Activated CD4-positive, alpha-beta T cell treated with anti-CD3 and anti-CD28 coated beads for 36 hours (primary cell): ENCODE measurements around the gene ABCC4. TPM values are rescaled to one million over a fixed set of nuclear protein-coding genes. Genes with fewer than 3 reads are reported as not detected.
"Not testable (repeated sequence)": the region's sequence is repeated elsewhere in the genome, so short reads cannot be mapped to it uniquely, and the experiment has no call there.

Experiments
- ATAC-seq: fragments of 200-7000 bp; cut with Tn5 transposase; one replicate; pipeline ENCODE4 v1.10.0; 2021; ENCODE audit warnings: mild to moderate bottlenecking, moderate library complexity
- CTCF ChIA-PET: fragments of 350-600 bp; sonication (Branson Sonifier 250); formaldehyde crosslinking; loops from one replicate; lab custom pipeline; 2021; ENCODE audit warnings: antibody characterized with exemption; lab: Charles Lee
- POLR2A ChIA-PET: fragments of 350-600 bp; sonication (Branson Sonifier 250); formaldehyde crosslinking; loops from one replicate; lab custom pipeline; 2021; ENCODE audit warnings: antibody characterized with exemption, inconsistent platforms; lab: Charles Lee
- DNase-seq: peaks from one replicate; pipeline ENCODE4 v3.0.0-alpha.2; 2020
- H3K27ac Mint-ChIP-seq: one replicate; pipeline ENCODE4 v1.8.0; 2021; ENCODE audit warnings: mixed read lengths
- H3K27me3 Mint-ChIP-seq: one replicate; pipeline ENCODE4 v1.8.0; 2021; ENCODE audit warnings: mixed read lengths
- H3K36me3 Mint-ChIP-seq: one replicate; pipeline ENCODE4 v1.8.0; 2021; ENCODE audit warnings: low read depth, mixed read lengths
- H3K4me1 Mint-ChIP-seq: one replicate; pipeline ENCODE4 v1.8.0; 2021; ENCODE audit warnings: mixed read lengths
- H3K4me3 Mint-ChIP-seq: one replicate; pipeline ENCODE4 v1.8.0; 2021; ENCODE audit warnings: mild to moderate bottlenecking, moderate library complexity, mixed read lengths
- H3K9me3 Mint-ChIP-seq: one replicate; pipeline ENCODE4 v1.8.0; 2021; ENCODE audit warnings: low read depth, mixed read lengths
- intact Hi-C, 2 experiments: fragments of 100-400 bp; cut with DNase I in 1 of 2; cut with micrococcal nuclease in 1 of 2; formaldehyde crosslinking; loops; one replicate each; pipeline versions ENCODE4 v1.14.2 to v1.15.1; 2022 to 2024; cut with DNase I, micrococcal nuclease
- total RNA-seq, 2 experiments: library from RNA; stranded (reverse); gene quantifications; one replicate each; pipeline ENCODE4 v1.2.3, GENCODE V29; 2021

Gene ABCC4
- total RNA-seq, 2 experiments from 2014 or later = 9.0 to 9.5 TPM

DNA sequence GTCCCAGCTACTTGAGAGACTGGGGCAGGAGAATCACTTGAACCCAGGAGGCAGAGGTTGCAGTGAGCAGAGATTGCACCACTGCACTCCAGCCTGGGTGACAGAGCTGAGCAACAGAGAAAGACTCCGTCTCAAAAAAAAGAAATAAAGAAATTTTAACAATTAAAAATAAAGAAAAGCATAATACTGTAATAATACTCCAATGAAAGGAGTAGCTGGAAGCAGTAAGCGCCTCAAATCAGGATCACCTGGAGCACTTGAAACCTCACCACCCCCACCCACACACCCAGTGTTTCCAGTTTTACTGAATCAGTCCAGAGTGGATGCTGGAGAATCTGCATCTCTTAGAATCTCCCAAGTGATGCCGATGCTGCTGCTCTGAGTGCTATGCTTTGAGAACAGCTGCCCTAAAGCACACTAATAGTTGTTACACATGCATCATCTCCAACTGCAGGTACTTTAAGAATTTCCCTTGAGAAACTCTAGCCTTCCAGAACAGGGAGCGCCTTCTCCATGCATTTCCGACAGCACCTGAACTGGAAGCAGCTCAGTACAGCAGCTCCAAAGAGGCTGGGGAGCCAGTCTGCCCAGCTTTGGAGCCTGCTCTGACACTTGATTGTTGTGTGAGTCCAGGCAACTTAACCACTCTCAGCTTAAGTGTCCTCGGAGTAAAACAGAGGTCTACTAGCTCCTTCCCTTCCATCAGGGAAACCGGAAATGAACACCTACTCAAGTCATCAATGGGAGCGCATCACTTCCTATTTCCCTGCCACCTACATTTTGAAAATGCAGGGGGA, 2.9 kb downstream of the ABCC4 start:
- H3K27me3 Mint-ChIP-seq = peaks cover 8% of the 10 kb centered on the region
- intact Hi-C loops = loop anchor here in 1 of 2 experiments (5.0 kb wide), 1 partner anchor 179 kb away; no protein-coding TSS in a partner anchor
- ChIA-PET CTCF (interaction anchor here (0.8 to 2.2 kb wide), 4 partner anchors 9 to 106 kb away, joined by 3 to 19 read pairs (median 10); no protein-coding TSS in a partner anchor), POLR2A (interaction anchor here (0.6 kb wide), 1 partner anchor 17 kb away, joined by 5 read pairs; no protein-coding TSS in a partner anchor)
- no peak overlapping the region for H3K4me3 Mint-ChIP-seq
- ATAC-seq (no peak), DNase-seq (no peak)
- H3K4me1 Mint-ChIP-seq = peaks cover 43% of the 10 kb centered on the region
- no peaks in the 10 kb centered on the region for H3K9me3 Mint-ChIP-seq
- peaks cover 5% of the 10 kb centered on the region for H3K36me3 Mint-ChIP-seq
- peak overlapping the region; percentile 26 for H3K27ac Mint-ChIP-seq

DNA sequence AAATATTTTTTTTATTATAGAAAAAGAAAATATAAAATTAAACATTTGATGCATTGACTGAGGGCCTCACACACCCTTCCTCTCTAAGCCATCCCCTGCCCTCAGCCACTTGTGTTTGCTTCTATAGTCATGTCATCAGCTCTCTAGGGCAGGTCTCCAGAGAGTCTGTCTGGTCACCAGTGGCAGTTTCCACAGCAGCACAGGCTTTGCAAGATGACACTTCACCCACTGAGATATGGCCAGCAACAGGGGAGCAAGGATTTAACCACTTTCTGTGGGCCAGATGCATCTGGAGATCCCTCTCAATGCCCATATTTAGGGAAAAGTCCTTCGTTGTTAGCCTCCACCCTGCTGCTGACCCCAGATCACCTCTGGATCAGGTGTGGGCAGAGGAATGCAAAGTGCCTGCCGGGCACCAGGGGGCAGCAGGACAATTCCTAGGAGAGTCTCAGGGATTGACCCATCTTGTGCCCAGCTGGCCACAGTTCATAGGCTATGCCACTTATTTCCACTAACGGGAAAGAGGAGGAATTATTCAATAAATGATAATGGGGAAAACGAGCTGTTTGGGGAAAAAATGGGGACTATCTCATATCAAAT, 4.8 kb downstream of the ABCC4 start:
- CTCF ChIA-PET = interaction anchor here (0.6 to 2.3 kb wide), 9 partner anchors 12 to 579 kb away, joined by 3 to 19 read pairs (median 4); no protein-coding TSS in a partner anchor
- POLR2A ChIA-PET = no interaction called here
- ATAC-seq (no peak), DNase-seq (peak; percentile 51)
- H3K4me3 Mint-ChIP-seq = no peak overlapping the region
- no peak overlapping the region for H3K27ac Mint-ChIP-seq
- peaks cover 12% of the 10 kb centered on the region for H3K36me3 Mint-ChIP-seq
- intact Hi-C loops = loop anchor here (1.0 to 5.0 kb wide), 3 partner anchors 84 to 182 kb away; no protein-coding TSS in a partner anchor
- H3K4me1 Mint-ChIP-seq = peaks cover 32% of the 10 kb centered on the region
- H3K9me3 Mint-ChIP-seq = no peaks in the 10 kb centered on the region
- no peaks in the 10 kb centered on the region for H3K27me3 Mint-ChIP-seq

DNA sequence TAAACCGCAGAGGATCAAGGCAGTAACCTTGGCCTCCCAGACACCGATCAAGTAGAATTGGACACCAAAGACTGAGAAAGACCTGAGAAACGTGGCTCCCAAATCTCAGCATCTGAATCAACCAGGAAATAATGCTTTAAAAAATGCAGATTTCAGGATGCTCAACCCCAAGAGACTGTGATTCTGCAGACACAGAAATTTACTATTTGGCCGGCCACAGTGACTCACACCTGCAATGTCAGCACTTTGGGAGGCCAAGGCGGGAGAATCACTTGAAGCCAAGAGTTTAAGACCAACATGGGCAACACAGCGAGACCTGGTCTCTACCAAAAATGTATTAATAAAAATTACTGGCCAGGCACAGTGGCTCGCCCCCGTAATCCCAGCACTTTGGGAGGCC, 6.2 kb downstream of the ABCC4 start:
- POLR2A ChIA-PET = no interaction called here
- H3K4me3 Mint-ChIP-seq = no peak overlapping the region

DNA sequence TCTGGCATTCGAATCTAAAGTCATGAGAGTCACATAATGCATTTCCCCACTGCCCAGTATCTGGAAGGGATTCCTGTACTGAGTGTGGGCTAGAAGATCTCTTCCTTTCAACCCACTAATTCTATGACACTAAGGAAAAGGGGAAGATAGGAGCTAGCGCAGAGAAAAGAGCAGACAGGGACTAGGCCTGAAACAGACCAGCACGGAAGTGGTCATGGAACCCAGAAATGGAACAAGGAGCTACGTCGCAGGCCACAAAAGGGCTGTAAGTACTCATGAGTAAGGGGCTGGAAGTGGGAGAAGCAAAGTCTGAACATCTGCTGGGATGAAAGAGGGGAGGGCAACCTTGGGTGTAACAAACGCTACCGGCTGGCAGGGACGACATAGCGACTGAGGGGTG, 8.6 kb downstream of the ABCC4 start:
- Mint-ChIP-seq H3K4me3 (no peak overlapping the region), H3K27ac (no peak overlapping the region), H3K9me3 (no peaks in the 10 kb centered on the region), H3K36me3 (peaks cover 11% of the 10 kb centered on the region), H3K27me3 (no peaks in the 10 kb centered on the region), H3K4me1 (peaks cover 9% of the 10 kb centered on the region)
- ATAC-seq = no peak
- CTCF ChIA-PET = interaction anchor here (0.6 to 1.0 kb wide), 2 partner anchors 112 to 163 kb away, joined by 3 to 4 read pairs; no protein-coding TSS in a partner anchor
- DNase-seq = no peak
- intact Hi-C loops = no loop called here
- POLR2A ChIA-PET = no interaction called here

More for the DNA sequence above, 6.2 kb downstream of the ABCC4 start:
- CTCF ChIA-PET = interaction anchor here (0.7 kb wide), 1 partner anchor 131 kb away, joined by 4 read pairs; no protein-coding TSS in a partner anchor
- no peak for DNase-seq
- intact Hi-C loops = loop anchor here in 1 of 2 experiments (5.0 kb wide), 1 partner anchor 182 kb away; no protein-coding TSS in a partner anchor
- Mint-ChIP-seq H3K9me3 (no peaks in the 10 kb centered on the region), H3K27me3 (no peaks in the 10 kb centered on the region), H3K36me3 (peaks cover 16% of the 10 kb centered on the region), H3K4me1 (peaks cover 26% of the 10 kb centered on the region), H3K27ac (no peak overlapping the region)
- ATAC-seq = no peak

DNA sequence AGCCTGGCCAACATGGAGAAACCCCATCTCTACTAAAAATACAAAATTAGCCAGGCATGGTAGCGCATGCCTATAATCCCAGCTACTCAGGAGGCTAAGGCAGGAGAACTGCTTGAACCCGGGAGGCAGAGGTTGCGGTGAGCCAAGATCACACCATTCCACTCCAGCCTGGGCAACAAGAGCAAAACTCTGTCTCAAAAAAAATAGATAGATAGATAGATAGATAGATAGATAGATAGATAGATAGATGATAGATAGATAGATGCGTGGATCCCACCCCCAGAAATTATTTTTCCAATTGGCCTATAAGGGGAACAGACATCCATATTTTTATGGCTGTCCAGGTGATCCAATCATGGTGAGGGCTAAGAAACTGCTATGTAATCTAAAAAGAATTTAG, 11.3 kb downstream of the ABCC4 start:
- ATAC-seq, DNase-seq, H3K27ac Mint-ChIP-seq, H3K9me3 Mint-ChIP-seq, H3K4me1 Mint-ChIP-seq, H3K4me3 Mint-ChIP-seq, POLR2A ChIA-PET, H3K27me3 Mint-ChIP-seq, intact Hi-C loops: not testable (repeated sequence)
- CTCF ChIA-PET = interaction anchor here (1.2 to 1.3 kb wide), 2 partner anchors 9 to 10 kb away, joined by 3 read pairs; no protein-coding TSS in a partner anchor
- peaks cover 11% of the 10 kb centered on the region for H3K36me3 Mint-ChIP-seq

DNA sequence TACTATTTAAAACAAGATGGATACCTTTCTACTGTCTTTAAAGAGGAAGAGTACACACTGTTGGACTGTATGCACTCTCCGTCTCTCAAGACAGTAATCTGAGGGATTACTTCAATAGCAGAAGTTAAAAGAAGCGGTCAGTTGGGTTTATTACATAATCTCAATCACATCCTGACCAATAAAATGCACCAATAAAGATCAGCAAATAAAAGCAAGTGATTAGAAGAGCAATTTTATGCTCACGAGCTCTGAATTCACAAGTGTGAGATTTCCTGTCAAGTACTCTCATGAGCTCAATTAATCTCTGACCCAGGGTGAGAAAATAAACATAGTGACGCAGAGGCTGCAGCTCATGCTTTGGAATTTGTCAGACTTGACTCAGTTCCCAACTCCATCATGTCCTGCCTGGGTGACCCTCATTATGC, 12.2 kb downstream of the ABCC4 start:
- no peak for DNase-seq
- Mint-ChIP-seq H3K9me3 (no peaks in the 10 kb centered on the region), H3K4me3 (no peak overlapping the region), H3K36me3 (peaks cover 11% of the 10 kb centered on the region), H3K27me3 (no peaks in the 10 kb centered on the region), H3K27ac (no peak overlapping the region), H3K4me1 (no peaks in the 10 kb centered on the region)
- ChIA-PET CTCF (interaction anchor here (1.1 to 1.5 kb wide), 4 partner anchors 10 to 115 kb away, joined by 3 to 5 read pairs (median 4); no protein-coding TSS in a partner anchor), POLR2A (interaction anchor here (0.6 kb wide), 1 partner anchor 74 kb away, joined by 4 read pairs; no protein-coding TSS in a partner anchor)
- intact Hi-C loops = no loop called here
- no peak for ATAC-seq

DNA sequence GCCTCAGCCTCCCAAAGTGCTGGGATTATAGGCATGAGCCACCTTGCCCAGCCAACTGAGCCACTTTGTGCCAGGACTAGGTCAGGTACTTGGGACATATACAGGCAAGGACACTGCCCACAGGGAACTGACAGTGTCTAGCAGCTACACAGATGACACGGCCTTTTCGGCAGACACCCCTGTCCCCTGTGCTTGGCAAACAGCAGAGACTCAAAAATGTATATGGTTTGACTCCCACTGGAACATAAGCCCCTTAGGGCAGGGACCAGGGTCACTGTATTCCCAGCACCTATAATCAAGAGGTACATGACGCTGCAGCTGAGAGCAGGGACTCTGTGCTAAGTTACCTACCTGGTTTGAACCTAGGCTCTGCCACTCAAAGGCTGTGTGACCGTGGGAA, 16.8 kb downstream of the ABCC4 start:
- Mint-ChIP-seq H3K4me3 (no peak overlapping the region), H3K9me3 (no peaks in the 10 kb centered on the region), H3K36me3 (peaks cover 6% of the 10 kb centered on the region), H3K4me1 (peaks cover 10% of the 10 kb centered on the region), H3K27me3 (no peaks in the 10 kb centered on the region), H3K27ac (no peak overlapping the region)
- intact Hi-C loops = no loop called here
- DNase-seq (no peak), ATAC-seq (no peak)
- POLR2A ChIA-PET = no interaction called here
- CTCF ChIA-PET = no interaction called here

DNA sequence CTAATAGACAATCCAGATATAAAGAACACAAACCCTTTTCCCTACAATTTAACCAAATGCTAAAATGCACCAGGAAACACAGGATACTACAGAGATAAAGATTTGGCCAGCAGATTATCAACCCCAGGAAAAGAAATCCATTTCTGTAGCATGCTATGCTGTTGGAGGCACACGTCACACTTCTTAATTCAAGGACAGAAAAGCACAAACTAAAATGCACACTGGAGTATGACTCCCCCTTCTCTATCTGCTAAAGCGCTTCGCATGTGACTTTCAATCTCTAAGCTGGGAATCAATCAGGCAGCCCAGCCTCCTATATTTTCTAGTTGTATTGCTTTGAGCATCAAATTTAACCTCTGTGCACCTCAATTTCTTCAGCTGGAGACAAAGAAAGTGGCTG, 22.2 kb downstream of the ABCC4 start:
- ChIA-PET POLR2A (no interaction called here), CTCF (no interaction called here)
- Mint-ChIP-seq H3K4me1 (peaks cover 10% of the 10 kb centered on the region), H3K36me3 (peaks cover 15% of the 10 kb centered on the region), H3K4me3 (no peak overlapping the region), H3K27me3 (no peaks in the 10 kb centered on the region), H3K27ac (no peak overlapping the region), H3K9me3 (no peaks in the 10 kb centered on the region)
- DNase-seq (no peak), ATAC-seq (no peak)
- intact Hi-C loops = no loop called here

DNA sequence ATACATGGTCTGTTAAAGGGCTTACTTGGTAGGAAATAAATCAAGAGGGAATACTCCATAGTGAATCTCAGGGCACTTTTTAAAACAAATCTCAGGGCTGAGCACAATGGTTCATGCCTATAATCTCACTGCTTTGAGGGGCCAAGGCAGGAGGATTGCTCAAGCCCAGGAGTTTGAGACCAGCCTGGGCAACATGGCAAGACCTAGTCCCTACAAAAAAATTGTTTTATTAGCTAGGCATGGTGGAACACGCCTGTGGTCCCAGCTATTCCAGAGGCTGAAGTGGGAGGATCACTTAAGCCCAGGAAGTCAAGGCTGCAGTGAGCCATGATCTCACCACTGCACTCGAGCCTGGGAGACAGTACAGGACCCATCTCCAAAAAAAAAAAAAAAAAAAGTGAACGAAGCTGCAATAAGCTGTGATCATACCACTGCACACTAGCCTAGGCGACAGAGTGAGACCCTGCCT, 25.2 kb downstream of the ABCC4 start:
- intact Hi-C loops = no loop called here
- no peak overlapping the region for H3K27ac Mint-ChIP-seq
- H3K9me3 Mint-ChIP-seq = no peaks in the 10 kb centered on the region
- no peak overlapping the region for H3K4me3 Mint-ChIP-seq
- no peak for DNase-seq
- ATAC-seq = no peak
- CTCF ChIA-PET = no interaction called here
- H3K36me3 Mint-ChIP-seq = peaks cover 12% of the 10 kb centered on the region
- POLR2A ChIA-PET = interaction anchor here (0.6 kb wide), 1 partner anchor 308 kb away, joined by 3 read pairs; no protein-coding TSS in a partner anchor
- peaks cover 6% of the 10 kb centered on the region for H3K4me1 Mint-ChIP-seq
- no peaks in the 10 kb centered on the region for H3K27me3 Mint-ChIP-seq

DNA sequence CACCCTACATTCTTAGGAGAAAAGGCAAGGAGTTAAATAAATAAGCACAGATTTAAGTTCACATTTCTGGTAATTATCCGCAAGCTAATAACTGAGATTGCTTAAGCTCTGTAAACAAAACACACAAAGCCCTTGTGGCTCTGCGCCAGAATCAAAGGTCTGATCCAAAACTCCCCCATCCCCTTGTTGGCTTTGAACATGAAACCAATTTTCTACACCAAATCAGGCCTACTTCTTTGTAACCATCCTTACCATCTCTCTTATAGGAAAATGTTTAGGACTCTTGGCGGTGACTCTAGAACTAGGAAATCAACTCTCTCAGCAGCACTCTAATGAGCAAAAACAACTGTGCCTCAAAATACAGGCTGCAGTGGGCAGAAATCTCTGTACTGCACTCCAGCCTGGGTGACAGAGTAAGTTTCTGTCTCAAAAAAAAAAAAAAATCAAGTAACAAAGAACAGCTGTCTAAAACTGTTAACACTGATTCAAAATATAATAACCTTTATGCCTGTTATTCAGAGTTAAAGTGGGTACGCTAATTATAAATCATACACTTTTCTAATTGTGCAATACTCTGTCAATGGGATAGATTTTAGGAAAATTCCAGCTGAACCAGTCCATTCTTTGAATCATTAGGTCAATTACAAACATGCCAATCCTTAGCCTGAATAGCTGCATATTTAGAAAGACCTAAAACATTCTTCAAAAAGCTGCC, 25.8 kb downstream of the ABCC4 start:
- Mint-ChIP-seq H3K4me1 (peaks cover under 1% of the 10 kb centered on the region), H3K27ac (no peak overlapping the region), H3K9me3 (no peaks in the 10 kb centered on the region), H3K36me3 (peaks cover 12% of the 10 kb centered on the region), H3K4me3 (no peak overlapping the region), H3K27me3 (no peaks in the 10 kb centered on the region)
- ATAC-seq (no peak), DNase-seq (no peak)
- ChIA-PET CTCF (no interaction called here), POLR2A (interaction anchor here (0.6 kb wide), 1 partner anchor 307 kb away, joined by 3 read pairs; no protein-coding TSS in a partner anchor)
- intact Hi-C loops = no loop called here
